HTR-8/SVneo (cell line): ENCODE data around the gene RNF168.
"Not testable (repeated sequence)": the region's sequence is repeated elsewhere in the genome, so short reads cannot be mapped to it uniquely, and the experiment has no call there.

Experiments used
- DNase-seq: peaks from one replicate; pipeline ENCODE4 v3.0.0; 2011; ENCODE audit warnings: low spot score, mixed read lengths; ENCODE audit not compliant: insufficient read length
- FAIRE-seq: peaks from 2 replicates; lab custom pipeline; 2011; peaks lifted over from hg19 to GRCh38; lab: Jason Lieb, UNC

The RNF168 gene

GRCh38 chr3:196503196-196504076 lies at the start of gene RNF168:
Gene RNF168 (minus strand): TSS chr3:196503768. CDS start chr3:196503173, 595 bp downstream.
- peak; percentile 57 for FAIRE-seq
- DNase-seq: peak; percentile 96

DNA sequence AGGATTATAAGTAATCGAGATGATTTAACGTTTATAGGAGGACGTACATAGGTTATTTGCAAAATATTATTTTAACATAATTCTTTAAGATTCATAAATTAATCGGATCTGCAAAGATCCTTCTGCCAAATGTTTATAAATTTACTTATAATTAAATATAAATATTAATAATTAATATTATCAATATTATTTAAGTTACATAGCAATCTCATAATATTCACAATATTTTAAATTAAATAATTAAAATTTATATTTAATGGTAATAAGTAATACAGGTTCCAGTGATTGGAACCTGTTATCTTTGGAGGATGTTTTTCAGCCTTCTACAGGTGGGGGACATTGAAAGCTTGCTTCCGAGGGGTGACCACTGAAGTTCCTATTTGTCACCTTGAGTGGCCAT lies 48.7 kb upstream of the RNF168 start:
- FAIRE-seq (no peak), DNase-seq (no peak)

DNA sequence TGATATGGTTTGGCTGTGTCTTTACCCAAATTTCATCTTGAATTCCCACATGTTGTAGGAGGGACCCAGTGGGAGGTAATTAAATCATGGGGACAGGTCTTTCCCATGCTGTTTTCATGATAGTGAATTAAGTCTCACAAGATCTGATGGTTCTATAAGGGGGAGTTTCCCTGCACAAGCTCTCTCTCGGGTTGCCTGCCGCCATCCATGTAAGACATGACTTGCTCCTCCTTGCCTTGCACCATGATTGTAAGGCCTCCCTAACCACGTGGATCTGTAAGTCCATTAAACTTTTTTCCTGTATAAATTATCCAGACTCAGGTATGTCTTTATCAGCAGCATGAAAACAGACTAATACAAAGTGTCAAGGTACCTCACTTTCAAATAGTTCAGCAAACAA lies 46.6 kb upstream of the RNF168 start:
- DNase-seq, FAIRE-seq: not testable (repeated sequence)

DNA sequence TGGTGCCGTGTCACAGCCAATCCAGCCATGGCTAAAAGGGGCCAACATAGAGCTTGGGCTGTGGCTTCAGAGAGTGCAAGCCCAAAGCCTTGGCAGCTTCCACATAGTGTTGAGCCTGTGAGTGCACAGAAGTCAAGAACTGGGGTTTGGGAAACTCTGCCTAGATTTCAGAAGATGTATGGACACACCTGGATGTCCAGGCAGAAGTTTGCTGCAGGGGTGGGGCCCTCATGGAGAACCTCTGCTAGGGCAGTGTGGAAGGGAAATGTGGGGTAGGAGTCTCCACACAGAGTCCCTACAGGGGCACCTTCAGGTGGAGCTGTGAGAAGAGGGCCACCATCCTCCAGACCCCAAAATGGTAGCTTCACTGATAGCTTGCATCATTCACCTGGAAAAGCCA lies 45.7 kb upstream of the RNF168 start:
- FAIRE-seq, DNase-seq: not testable (repeated sequence)

DNA sequence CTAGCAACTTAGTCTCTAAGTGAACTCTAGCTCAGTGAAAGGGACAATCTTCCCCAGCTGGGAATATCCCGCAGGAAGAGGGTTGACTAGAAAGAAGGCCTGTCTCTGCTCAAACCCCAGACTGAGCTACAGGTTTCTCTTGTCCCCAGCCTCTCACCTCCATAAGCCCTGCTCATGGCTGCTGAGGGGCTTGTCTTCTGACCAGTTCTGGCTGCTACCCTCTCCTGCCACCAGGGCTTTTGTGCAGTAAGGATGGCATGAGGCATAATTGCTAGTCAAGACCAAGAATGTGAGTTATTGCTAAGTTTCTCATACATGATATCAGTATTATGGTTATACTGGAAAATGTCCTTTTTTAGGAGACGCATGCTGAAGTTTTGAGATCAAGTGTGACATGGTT lies 43.5 kb upstream of the RNF168 start:
- FAIRE-seq (no peak), DNase-seq (no peak)

DNA sequence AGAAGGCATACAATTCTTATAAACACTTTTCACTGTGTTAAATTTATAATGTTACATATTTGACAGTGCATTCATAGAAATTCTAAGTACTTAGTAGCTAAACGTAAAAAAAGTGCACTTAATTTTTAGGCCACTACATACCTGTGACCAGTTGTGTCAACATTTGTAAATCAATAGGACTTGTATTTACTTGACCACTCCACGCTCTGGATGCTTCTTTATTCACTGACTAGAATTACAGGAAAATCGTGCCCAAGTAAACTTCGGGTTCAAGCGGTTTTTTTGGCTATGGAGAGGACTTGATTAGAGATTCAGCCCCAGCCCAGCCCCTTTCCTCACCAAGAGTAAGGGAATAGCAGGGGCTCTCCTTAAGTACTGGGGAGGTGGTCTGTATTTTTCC lies 43.0 kb upstream of the RNF168 start:
- DNase-seq (no peak), FAIRE-seq (no peak)

- no peak for DNase-seq
- FAIRE-seq: no peak
These were observed 41.0 kb upstream of the RNF168 start for GRCh38 chr3:196544491-196544992.

DNA sequence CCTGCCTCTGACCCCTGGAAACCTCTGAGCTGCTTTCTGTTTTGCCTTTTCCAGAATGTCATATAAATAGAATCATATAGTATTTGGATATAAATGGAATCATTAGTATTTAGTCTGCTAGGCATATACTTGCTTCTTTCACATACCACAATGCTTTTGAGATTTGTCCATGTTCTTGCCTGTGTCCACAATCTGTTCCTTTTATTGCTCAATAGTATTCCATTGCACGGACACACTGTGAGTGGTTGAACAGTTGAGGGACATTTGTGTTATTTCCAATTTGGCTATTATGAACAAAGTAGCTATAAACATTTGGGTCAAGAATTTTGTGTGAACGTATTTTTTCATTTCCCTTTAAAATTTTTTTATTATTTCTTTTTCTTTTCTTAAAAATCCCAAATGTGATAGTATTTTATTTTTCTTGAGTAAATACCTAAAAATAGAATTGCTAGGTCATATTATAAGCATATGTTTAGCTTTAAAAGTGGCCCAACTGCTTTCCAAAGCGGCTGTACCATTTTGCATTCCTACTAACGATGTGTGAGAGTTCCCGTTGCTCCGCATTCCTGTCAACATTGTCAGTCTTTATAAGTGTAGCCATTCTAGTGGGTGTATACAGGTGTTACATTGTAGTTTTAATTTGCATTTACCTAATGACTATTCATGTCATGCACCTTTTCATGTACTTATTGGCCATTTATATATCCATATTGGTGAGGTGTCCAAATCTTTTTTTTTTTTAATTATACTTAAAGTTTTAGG lies 38.3 kb upstream of the RNF168 start:
- FAIRE-seq (no peak), DNase-seq (no peak)

- FAIRE-seq (no peak), DNase-seq (peak; percentile 14)
These were observed 33.9 kb upstream of the RNF168 start for GRCh38 chr3:196537319-196537984.

DNA sequence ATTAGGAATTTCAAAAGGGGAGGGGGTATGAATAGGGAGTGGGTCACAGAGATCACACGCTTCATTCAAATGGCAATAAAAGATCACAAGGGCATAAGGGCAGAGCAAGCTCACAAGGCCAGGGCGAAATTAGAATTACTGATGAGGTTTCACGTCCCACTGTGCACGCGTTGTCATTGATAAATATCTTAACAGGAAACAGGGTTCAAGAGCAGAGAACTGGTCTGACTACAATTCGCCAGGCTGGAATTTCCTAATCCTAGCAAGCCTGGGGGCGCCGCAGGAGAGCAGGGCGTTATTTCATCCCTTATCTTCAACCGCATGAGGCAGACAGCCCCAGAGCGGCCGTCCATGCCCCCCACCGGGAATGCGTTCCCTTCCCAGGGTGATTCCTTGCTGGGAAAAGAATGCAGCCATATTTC lies 29.7 kb upstream of the RNF168 start:
- FAIRE-seq: no peak
- DNase-seq: no peak

DNA sequence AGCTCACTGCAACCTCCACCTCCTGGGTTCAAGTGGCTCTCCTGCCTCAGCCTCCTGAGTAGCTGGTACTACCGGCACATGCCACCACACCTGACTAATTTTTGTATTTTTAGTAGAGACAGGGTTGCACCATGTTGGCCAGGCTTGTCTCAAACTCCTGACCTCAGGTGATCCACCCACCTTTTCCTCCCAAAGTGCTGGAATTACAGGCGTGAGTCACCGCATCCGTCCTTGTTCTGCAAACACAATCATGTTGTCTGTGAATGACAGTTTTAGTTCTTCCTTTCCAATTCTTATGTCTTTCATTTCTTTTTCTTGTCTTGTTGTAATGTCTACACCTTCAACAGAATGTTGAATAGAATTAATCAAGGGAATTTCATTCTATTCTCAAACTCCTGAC lies 27.9 kb upstream of the RNF168 start:
- FAIRE-seq: no peak
- DNase-seq: no peak

GRCh38 chr3:196528639-196529233 lies 25.2 kb upstream of the RNF168 start:
- FAIRE-seq (no peak), DNase-seq (peak; percentile 69)

DNA sequence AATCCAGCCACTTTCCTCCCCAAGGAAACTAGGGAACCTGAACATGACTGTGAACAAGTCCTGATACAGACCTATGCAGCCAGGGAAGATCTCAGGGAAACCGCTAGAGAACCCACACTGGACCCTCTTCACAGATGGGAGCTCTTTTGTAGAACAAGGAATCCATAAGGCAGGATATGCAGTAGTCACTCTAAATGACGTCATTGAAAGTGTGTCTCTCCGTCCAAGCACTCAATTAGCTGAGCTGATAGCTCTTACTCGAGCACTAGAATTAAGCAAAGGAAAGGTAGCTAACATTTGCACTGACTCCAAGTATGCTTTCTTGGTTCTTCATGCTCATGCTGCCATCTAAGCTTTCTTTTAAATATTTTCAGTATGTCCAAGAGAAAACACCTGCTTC lies 21.6 kb upstream of the RNF168 start:
- FAIRE-seq: no peak
- no peak for DNase-seq

GRCh38 chr3:196524527-196524926 lies 21.0 kb upstream of the RNF168 start:
- DNase-seq (no peak), FAIRE-seq (no peak)

DNA sequence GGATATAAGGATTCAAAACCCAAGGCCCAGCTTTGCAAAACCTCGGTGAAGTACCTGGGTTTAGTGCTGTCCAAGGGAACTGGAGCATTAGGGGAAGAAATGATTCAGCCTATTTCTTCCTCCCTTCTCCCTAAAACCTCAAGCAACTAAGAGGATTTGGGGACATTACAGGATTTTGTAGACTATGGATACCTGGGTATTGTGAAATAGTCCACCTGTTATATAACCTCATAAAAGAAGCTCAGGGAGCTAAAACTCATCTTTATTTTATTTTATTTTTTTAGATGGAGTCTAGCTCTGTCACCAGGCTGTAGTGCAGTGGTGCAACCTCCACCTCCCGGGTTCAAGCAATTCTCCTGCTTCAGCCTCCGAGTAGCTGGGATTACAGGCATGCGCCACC lies 20.3 kb upstream of the RNF168 start:
- FAIRE-seq: no peak
- no peak for DNase-seq

GRCh38 chr3:196521291-196521690 lies 17.7 kb upstream of the RNF168 start:
- DNase-seq, FAIRE-seq: not testable (repeated sequence)

GRCh38 chr3:196519718-196520082 lies 16.1 kb upstream of the RNF168 start:
- DNase-seq (no peak), FAIRE-seq (no peak)

DNA sequence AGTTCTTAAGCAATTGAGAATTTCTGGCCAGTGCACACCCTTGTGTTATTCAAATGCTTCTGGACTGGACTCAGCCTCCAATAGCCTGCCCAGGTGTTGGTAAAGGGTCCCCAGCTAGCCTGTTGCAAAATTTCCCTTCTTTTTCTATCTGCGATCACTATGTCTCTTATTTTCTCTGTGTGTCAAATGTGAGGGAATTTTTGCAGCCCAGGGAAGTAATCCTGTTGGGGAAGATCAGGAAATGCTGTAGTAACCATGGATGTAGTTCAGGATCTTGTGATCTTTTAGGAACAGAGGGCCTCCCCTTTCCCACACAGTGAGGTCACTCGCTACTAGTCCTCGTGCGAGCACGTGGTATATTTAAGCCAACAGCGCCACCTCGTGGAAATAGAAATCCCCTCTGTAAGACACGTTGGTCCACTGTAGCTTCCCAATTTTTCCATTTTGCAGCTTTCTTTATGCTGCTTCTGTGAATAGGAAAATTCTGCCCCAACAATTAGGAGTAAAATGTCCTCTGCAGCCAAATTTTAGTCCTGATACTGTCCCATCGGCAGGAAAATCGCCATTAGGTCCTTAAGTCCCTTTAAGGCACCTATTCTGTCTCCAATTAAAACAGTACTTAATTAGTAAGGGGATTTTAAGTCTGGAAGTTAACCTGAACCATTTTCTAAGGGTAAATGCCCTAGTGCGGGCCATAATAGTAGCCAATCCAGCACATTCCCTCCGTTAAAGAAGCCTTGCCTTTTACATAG lies 15.6 kb upstream of the RNF168 start:
- DNase-seq (no peak), FAIRE-seq (no peak)

DNA sequence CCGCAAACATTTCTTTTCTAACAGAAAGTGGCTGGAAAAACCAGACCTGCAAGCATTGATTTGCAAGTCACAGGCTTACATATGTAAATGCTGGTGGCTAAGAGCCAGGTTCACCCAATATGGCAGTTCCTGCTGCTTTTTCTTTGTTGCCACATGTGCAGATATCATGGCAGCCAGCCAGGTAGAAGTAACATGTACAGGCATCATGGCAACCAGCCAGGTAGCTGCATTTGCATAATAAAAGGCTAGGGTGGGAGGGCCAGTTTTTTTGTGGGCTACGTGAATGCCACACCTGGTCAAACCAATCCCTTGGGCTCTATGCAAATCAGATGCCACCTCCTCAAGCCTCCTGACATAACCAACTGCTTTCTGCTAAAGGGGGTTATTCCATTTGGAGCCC lies 14.4 kb upstream of the RNF168 start:
- DNase-seq (no peak), FAIRE-seq (no peak)
